Astrocyte of the spinal cord (primary cell): ENCODE results near the gene EFR3B.

Source experiments
- DNase-seq: peaks from one replicate; pipeline ENCODE4 v3.0.0; 2011; ENCODE audit warnings: low read depth, low spot score
- H3K4me3 ChIP-seq: 2 replicates; pipeline ENCODE4 v1.5.1; 2011; ENCODE audit warnings: low read depth, mild to moderate bottlenecking, low read length, moderate library complexity
- CTCF ChIP-seq: IDR thresholded peaks from 2 replicates; pipeline ENCODE4 v1.5.1; 2012; ENCODE audit warnings: low read depth, mild to moderate bottlenecking, low read length, inconsistent platforms
- in situ Hi-C: cut with HindIII; loops from 2 replicates; pipeline ENCODE4 v1.10.0; 2017; ENCODE audit warnings: low sequenced_read_pairs

EFR3B gene

GRCh38 chr2:25043241-25043867 is 1.5 kb downstream of the EFR3B start:
- peak overlapping the region; percentile 53 for H3K4me3 ChIP-seq
- in situ Hi-C loops, result no loop called here
- peak; percentile 90 for DNase-seq
- TF ChIP-seq CTCF, result no peak

GRCh38 chr2:25044011-25044410 is 2.1 kb downstream of the EFR3B start:
- in situ Hi-C loops, result no loop called here
- no peak overlapping the region for H3K4me3 ChIP-seq
- no peak for DNase-seq
- no peak for TF ChIP-seq CTCF

GRCh38 chr2:25044990-25045389 is 3.1 kb downstream of the EFR3B start:
- no peak for TF ChIP-seq CTCF
- DNase-seq, result no peak
- in situ Hi-C loops, result no loop called here
- no peak overlapping the region for H3K4me3 ChIP-seq

- TF ChIP-seq CTCF, result no peak
- no peak overlapping the region for H3K4me3 ChIP-seq
- DNase-seq, result no peak
- in situ Hi-C loops, result no loop called here
These were observed 7.5 kb downstream of the EFR3B start for GRCh38 chr2:25049422-25049821.

- DNase-seq, result no peak
- in situ Hi-C loops, result no loop called here
- TF ChIP-seq CTCF, result no peak
- H3K4me3 ChIP-seq, result no peak overlapping the region
These were observed 8.3 kb downstream of the EFR3B start for GRCh38 chr2:25050128-25050527.

GRCh38 chr2:25053041-25053440 is 11.2 kb downstream of the EFR3B start:
- in situ Hi-C loops, result no loop called here
- no peak for DNase-seq
- no peak overlapping the region for H3K4me3 ChIP-seq
- TF ChIP-seq CTCF, result no peak
